ENCODE data around the gene CAPN13.
A peak's percentile ranks its signal among the peaks of the same experiment; 100 is the strongest.

The CAPN13 gene

GRCh38 chr2:30729031-30729430 is 78.2 kb downstream of the CAPN13 start:
- peak; percentile 1 for DNase-seq

- peak; percentile 22 for DNase-seq
Measured at GRCh38 chr2:30722936-30723725, 84.1 kb downstream of the CAPN13 start.

GRCh38 chr2:30721668-30722647 is 85.3 kb downstream of the CAPN13 start:
- DNase-seq, result peak; percentile 3

GRCh38 chr2:30721241-30721640 is 86.0 kb downstream of the CAPN13 start:
- peak; percentile 10 for DNase-seq

GRCh38 chr2:30717081-30717650 is 90.1 kb downstream of the CAPN13 start:
- DNase-seq, result peak; percentile 7

GRCh38 chr2:30716123-30716900 is 90.9 kb downstream of the CAPN13 start:
- DNase-seq, result peak; percentile 25

GRCh38 chr2:30714811-30715709 is 92.2 kb downstream of the CAPN13 start:
- DNase-seq, result peak; percentile 36

GRCh38 chr2:30713698-30714097 is 93.5 kb downstream of the CAPN13 start:
- DNase-seq, result no peak

- DNase-seq, result peak; percentile 74
Measured at GRCh38 chr2:30711646-30712085, 95.6 kb downstream of the CAPN13 start.

- DNase-seq, result no peak
Measured at GRCh38 chr2:30710461-30710860, 96.8 kb downstream of the CAPN13 start.

- no peak for DNase-seq
Measured at GRCh38 chr2:30710016-30710415, 97.2 kb downstream of the CAPN13 start.

GRCh38 chr2:30709516-30709915 is 97.7 kb downstream of the CAPN13 start:
- no peak for DNase-seq

GRCh38 chr2:30708491-30709290 is 98.6 kb downstream of the CAPN13 start:
- no peak for DNase-seq

GRCh38 chr2:30707304-30707903 is 99.8 kb downstream of the CAPN13 start:
- no peak for DNase-seq

GRCh38 chr2:30706534-30707303 is 100.5 kb downstream of the CAPN13 start:
- DNase-seq, result peak; percentile 81

GRCh38 chr2:30705711-30706533 is 101.3 kb downstream of the CAPN13 start:
- no peak for DNase-seq

- DNase-seq, result no peak
Measured at GRCh38 chr2:30705056-30705455, 102.2 kb downstream of the CAPN13 start.

GRCh38 chr2:30704309-30705020 is 102.8 kb downstream of the CAPN13 start:
- DNase-seq, result no peak
